ENCODE results near the gene GRIK4. TPM values are rescaled to one million over a fixed set of nuclear protein-coding genes. Genes with fewer than 3 reads are reported as not detected.

GRIK4 gene
- total RNA-seq, 2 donors from 2014 or later: 0.05 to 1.7 TPM

DNA sequence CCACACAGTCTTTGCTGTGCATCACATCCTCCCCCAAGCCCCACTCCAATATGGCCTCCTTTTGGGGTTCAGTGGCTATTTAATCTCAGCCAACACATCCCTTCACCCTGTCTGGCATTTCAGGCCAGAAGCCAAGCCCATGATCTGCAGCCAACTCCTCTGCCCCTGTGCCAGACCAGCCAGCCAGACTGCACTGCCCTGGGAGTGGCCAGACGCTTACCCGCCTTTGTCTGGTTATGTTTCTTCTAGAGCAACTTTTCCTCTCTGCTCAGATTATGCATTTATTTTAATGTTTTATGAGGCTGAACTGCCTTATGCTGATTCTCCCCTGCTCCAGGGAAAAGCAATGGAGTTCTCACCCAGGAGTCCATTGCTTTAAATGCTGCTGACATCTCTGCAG lies 305.6 kb downstream of the GRIK4 start:
- DNase-seq (ENCODE audit: low spot score): peak; percentile 36
- no peak overlapping the region for H3K27ac ChIP-seq
- TF ChIP-seq, protein P1, sequence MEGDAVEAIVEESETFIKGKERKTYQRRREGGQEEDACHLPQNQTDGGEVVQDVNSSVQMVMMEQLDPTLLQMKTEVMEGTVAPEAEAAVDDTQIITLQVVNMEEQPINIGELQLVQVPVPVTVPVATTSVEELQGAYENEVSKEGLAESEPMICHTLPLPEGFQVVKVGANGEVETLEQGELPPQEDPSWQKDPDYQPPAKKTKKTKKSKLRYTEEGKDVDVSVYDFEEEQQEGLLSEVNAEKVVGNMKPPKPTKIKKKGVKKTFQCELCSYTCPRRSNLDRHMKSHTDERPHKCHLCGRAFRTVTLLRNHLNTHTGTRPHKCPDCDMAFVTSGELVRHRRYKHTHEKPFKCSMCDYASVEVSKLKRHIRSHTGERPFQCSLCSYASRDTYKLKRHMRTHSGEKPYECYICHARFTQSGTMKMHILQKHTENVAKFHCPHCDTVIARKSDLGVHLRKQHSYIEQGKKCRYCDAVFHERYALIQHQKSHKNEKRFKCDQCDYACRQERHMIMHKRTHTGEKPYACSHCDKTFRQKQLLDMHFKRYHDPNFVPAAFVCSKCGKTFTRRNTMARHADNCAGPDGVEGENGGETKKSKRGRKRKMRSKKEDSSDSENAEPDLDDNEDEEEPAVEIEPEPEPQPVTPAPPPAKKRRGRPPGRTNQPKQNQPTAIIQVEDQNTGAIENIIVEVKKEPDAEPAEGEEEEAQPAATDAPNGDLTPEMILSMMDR (IDR thresholded peaks at IDR 0.05): no peak
- TF ChIP-seq POLR2A (IDR thresholded peaks at IDR 0.05) (no peak), POLR2AphosphoS5 (IDR thresholded peaks at IDR 0.05) (no peak)
- H3K27me3 ChIP-seq (replicated peaks; ENCODE audit: insufficient read depth): no peaks in the 10 kb centered on the region
- H3K9me3 ChIP-seq: no peaks in the 10 kb centered on the region
- 27% methylated on average over 2 of the region's 2 CpGs for WGBS
- no peak overlapping the region for H3K4me3 ChIP-seq
- H3K36me3 ChIP-seq: no peaks in the 10 kb centered on the region
- peaks cover 11% of the 10 kb centered on the region for H3K4me1 ChIP-seq (replicated peaks)
- intact Hi-C loops (cut with DNase I): no loop called here

DNA sequence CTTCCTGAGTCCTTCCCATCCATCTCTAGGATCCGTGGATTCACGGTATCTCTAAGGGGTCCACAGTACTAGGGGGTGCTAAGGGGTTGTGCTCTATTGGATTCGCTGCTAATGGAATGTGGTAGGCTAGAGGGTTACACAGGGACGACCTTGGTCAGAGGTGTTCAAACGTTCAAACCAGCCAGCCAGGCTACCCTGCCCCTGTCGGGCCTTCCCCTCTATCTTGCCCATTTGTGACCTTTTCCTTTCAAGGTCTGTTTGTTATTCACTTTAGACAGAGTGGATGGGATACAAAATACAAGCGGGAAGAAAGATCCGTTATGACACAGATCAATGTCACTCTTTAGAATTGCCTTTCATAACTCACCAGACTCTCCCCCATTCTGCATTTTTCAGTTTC lies 306.5 kb downstream of the GRIK4 start:
- no peak overlapping the region for H3K27ac ChIP-seq

DNA sequence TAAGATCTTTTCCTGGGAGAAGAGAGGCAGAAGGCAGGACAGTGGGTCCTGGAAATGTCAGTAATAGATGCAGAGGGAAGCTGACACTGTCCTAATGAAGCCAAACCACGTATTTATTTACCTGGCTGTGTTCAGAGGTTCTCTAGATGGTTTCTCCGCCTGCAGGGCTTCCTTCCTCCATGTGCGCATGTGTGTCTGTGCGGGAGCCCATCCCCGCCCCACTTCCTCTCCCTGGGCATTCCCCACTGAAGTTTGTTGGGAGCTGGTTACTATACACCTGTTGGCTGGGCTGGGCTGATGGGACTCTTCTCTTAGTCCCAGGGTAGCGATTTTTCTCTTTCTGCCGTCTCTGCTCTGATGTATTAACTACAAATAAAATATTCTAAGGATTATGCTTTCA lies 307.5 kb downstream of the GRIK4 start:
- peak; percentile 10 for DNase-seq (ENCODE audit: low spot score)
- H3K27ac ChIP-seq: no peak overlapping the region
- TF ChIP-seq, protein P1 (IDR thresholded peaks at IDR 0.05): no peak
- TF ChIP-seq POLR2AphosphoS5 (IDR thresholded peaks at IDR 0.05) (no peak), POLR2A (IDR thresholded peaks at IDR 0.05) (no peak)
- H3K4me1 ChIP-seq (replicated peaks): peaks cover 11% of the 10 kb centered on the region
- no peaks in the 10 kb centered on the region for H3K36me3 ChIP-seq
- no peak overlapping the region for H3K4me3 ChIP-seq
- intact Hi-C loops (cut with DNase I): no loop called here
- 26% methylated on average over 7 of the region's 7 CpGs for WGBS
- H3K9me3 ChIP-seq: no peaks in the 10 kb centered on the region
- H3K27me3 ChIP-seq (replicated peaks; ENCODE audit: insufficient read depth): no peaks in the 10 kb centered on the region

More for the DNA sequence above, 306.5 kb downstream of the GRIK4 start:
- no peak for DNase-seq (ENCODE audit: low spot score)
- 89% methylated on average over 8 of the region's 8 CpGs for WGBS
- no peaks in the 10 kb centered on the region for H3K27me3 ChIP-seq (replicated peaks; ENCODE audit: insufficient read depth)
- TF ChIP-seq, protein P1 (IDR thresholded peaks at IDR 0.05): no peak
- no peak for TF ChIP-seq POLR2A (IDR thresholded peaks at IDR 0.05)
- TF ChIP-seq POLR2AphosphoS5 (IDR thresholded peaks at IDR 0.05): no peak
- H3K36me3 ChIP-seq: no peaks in the 10 kb centered on the region
- H3K4me1 ChIP-seq (replicated peaks): peaks cover 11% of the 10 kb centered on the region
- H3K9me3 ChIP-seq: no peaks in the 10 kb centered on the region
- intact Hi-C loops (cut with DNase I): no loop called here
- H3K4me3 ChIP-seq: no peak overlapping the region

DNA sequence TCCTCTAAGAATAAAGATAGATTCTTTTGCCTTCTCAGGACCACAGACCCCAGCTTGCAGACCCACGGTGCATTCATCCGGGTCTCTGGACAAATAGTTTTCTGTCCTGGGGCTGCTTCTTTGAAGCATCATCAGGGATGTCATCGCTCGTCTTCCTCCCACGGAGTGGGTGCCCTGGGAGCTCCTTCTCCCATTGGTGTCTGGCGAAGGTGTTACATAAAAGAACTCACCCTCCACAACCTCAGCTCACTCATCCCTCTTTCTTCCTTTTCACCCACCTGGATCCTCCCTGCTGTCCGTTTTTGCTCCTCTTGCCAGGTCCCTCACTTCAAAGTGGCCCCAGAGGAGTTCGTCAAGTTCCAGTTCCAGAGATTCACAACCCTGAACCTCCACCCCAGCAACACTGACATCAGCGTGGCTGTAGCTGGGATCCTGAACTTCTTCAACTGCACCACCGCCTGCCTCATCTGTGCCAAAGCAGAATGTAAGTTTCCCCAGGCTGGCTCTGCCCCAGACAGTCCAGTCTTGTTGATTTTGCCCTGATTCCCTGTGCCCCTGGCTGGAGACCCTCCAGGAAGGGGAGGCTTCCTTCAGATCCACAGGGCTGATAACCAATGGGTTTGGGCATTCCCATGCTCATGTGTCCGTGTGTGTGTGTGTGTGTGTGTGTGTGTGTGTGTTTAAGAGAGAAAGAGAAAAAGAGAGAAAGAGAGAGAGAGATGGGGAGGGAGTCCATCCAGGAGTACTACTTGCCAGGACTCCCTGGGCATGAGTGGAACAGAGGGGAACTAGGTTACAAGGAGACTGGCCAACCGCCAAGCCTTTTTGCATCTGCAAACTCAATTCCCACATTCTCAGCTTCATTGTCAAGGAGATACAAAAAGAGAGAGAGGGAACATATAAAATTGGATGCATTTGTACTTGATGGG lies 308.2 kb downstream of the GRIK4 start:
- intact Hi-C loops (cut with DNase I): no loop called here
- Histone ChIP-seq H3K27me3 (replicated peaks; ENCODE audit: insufficient read depth) (no peaks in the 10 kb centered on the region), H3K36me3 (no peaks in the 10 kb centered on the region), H3K9me3 (no peaks in the 10 kb centered on the region), H3K4me1 (replicated peaks) (peaks cover 10% of the 10 kb centered on the region), H3K4me3 (no peak overlapping the region), H3K27ac (no peak overlapping the region)
- DNase-seq (ENCODE audit: low spot score): no peak
- TF ChIP-seq POLR2A (IDR thresholded peaks at IDR 0.05) (no peak), POLR2AphosphoS5 (IDR thresholded peaks at IDR 0.05) (no peak)
- TF ChIP-seq, protein P1 (IDR thresholded peaks at IDR 0.05): no peak
- WGBS: 45% methylated on average over 12 of the region's 12 CpGs

DNA sequence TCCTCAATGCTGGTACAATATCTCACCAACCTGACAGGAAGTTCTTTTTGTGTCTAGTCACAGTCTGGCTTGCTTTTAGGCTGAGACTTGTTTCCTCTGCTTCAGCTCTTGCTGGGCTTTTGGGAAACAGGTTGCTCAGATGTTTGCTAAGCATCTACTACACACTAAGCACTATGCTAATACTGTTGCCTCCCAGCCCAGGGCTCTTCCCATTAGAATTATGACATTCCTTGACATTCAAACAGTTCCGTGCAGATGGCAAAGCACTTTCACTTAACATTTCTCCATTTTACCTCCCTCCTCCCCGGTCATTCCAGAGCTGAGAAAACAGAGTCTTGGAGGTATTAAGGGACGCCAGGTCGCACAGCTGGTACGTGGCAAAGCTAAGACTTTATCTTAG lies 311.6 kb downstream of the GRIK4 start:
- WGBS: 85% methylated on average over 5 of the region's 5 CpGs
- intact Hi-C loops (cut with DNase I): no loop called here
- TF ChIP-seq, protein P1 (IDR thresholded peaks at IDR 0.05): no peak
- TF ChIP-seq POLR2A (IDR thresholded peaks at IDR 0.05) (no peak), POLR2AphosphoS5 (IDR thresholded peaks at IDR 0.05) (no peak)

More for the DNA sequence above, 311.6 kb downstream of the GRIK4 start:
- Histone ChIP-seq H3K27me3 (replicated peaks; ENCODE audit: insufficient read depth) (no peaks in the 10 kb centered on the region), H3K9me3 (no peaks in the 10 kb centered on the region), H3K36me3 (no peaks in the 10 kb centered on the region), H3K4me1 (replicated peaks) (no peaks in the 10 kb centered on the region), H3K4me3 (no peak overlapping the region), H3K27ac (no peak overlapping the region)
- DNase-seq (ENCODE audit: low spot score): no peak
